NCI-H2081 treated with DMSO at 0.1 percent for 48 hours (cell line): ENCODE results near the gene HSPA6.
"Not testable (repeated sequence)": the region's sequence is repeated elsewhere in the genome, so short reads cannot be mapped to it uniquely, and the experiment has no call there.

Source experiments
- DNase-seq: peaks from one replicate; lab custom pipeline; 2025; lab: John Stamatoyannopoulos, UW

HSPA6 gene

DNA sequence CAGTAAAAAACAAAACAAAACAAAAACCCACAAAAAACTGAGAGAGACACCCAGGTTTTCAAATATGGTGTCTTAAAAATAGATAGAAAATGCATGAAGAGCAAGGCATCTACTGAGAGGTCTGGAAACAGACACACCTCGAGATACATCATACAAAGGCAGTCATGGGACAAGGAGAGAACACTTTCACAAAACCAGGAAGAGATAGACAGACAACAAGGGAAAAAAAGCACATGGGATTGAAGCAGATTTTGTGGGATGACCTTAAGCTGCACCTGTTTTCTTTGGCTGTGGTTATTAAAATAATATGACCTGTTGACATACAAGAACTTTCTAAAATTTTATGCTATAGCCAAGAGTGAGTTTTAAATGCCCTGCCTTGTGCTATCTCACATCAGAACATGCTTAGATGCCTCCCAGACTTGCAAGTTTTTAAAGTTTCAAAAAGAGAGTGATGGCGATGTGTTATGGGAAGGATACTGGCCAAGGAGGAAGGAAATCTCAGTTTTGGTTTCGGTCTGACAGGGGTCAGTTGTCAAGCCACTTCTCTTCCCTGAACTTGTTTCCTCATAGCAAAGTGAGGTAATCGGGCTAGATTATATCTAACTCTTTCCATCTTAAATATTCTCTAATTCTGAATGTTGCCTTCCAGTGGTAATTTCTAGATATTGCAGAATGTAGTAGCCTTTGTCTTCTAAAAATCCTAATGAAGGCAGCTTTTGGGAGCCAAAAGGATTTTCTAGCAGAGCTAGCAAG lies 36.8 kb downstream of the HSPA6 start:
- DNase-seq, result not testable (repeated sequence)

DNA sequence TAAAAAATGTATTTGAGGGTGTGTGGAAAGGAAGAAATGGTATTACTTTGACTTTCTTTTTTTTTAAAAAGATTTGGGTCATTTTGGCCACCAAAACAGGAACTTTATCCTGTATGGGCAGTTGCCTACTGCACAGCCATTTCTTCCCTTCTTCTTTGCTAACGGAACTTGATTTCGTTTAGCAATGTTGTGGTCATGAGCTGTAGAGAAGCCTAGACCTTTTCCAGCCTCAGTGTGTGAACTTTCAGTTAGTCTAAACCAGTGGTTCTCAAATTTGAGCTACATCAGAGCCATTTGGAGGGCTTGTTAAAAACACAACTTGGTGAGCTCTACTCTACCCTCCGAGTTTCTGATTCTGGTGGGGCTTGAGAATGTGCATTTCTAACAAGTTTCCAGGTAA lies 38.1 kb downstream of the HSPA6 start:
- DNase-seq, result not testable (repeated sequence)

DNA sequence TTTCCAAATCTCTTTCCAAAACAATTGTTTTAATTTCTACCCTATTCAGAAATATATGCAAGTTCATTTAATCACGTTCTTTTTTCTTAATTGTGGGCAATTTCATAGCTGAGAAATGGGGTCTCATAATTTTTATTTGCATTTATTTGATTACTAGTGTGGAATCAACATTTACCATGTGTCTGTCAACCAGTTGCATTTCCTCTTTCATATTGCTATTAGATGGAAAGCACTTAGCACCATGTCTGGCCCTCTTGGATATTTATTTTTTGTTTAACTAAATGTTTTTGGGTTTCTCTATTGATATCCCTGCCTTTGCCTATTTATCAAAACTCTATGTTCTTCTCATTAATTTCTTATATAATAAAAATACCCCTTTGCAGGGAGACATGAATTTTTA lies 39.2 kb downstream of the HSPA6 start:
- DNase-seq, result not testable (repeated sequence)

DNA sequence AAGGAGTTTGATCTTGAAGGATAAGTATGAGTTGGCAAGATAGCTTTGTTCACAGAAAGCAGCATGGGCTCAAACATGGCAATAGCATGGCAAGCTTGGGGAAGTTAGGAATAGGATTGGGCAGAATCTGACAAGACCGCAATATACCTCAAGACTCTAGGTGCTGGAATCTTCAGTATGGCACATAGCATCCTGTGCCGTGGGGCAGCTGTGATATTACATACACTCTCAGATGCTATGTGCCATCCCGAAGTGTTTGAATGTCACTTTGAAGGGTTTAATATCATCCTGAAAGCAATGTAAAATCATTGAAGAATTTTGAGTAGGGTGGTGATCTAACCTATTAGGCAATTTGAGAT lies 42.2 kb downstream of the HSPA6 start:
- DNase-seq, result not testable (repeated sequence)

DNA sequence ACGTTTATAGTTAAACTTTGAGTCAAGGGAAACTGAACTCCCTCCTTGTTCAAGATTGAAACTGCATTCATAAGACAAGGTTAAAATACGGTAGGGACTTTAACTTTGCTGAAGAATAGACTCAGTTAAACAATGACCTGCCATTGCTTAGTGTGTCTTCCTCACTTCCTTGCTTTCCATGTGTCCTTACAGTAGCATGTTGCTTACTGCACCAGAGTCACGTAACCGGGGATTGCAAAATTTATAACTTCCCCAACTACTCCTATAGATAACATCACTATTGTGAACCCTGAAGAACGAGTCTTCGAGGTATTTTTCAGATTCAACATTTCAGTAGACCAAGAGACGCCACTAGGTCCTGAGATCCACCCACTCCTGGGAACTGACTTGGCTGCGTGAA lies 47.4 kb downstream of the HSPA6 start:
- not testable (repeated sequence) for DNase-seq
